Stimulated activated CD8-positive, alpha-beta memory T cell treated with anti-CD3 and anti-CD28 coated beads, Interleukin-15, amount 100 ng/mL, for 1 hour (primary cell): ENCODE data around the gene ATP2C2.
"Not testable (repeated sequence)": the region's sequence is repeated elsewhere in the genome, so short reads cannot be mapped to it uniquely, and the experiment has no call there.

Experiments
- DNase-seq: peaks from one replicate; pipeline ENCODE4 v3.0.0-alpha.2; 2020; ENCODE audit warnings: low read depth

The ATP2C2 gene

DNA sequence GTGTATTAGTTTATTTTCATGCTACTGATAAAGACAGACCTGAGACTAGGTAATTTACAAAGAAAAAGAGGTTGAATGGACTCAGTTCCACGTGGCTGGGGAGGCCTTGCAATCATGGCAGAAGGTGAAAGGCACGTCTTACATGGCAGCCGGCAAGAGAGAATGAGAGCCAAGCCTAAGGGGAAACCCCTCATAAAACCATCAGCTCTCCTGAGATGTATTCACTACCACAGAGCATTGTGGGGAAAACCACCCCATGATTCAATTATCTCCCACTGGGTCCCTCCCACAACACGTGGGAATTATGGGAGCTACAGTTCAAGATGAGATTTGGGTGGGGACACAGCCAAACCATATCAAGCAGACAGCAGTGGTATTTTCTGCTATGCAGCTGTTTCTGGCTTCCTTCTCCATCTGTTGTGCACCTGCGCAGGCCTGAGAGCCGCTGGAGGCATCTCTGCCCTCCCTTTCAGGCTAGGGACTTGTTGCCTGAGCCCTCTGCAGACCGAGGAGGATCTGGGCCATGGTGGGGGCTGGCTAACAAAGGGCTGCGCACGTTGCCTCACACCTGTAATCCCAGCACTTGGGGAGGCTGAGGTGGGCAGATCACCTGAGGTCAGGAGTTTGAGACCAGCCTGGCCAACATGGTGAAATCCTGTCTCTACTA is 82.8 kb downstream of the ATP2C2 start:
- DNase-seq, result not testable (repeated sequence)

GRCh38 chr16:84451781-84452180 is 83.4 kb downstream of the ATP2C2 start:
- DNase-seq, result no peak

GRCh38 chr16:84453061-84453752 is 84.9 kb downstream of the ATP2C2 start:
- DNase-seq, result no peak

DNA sequence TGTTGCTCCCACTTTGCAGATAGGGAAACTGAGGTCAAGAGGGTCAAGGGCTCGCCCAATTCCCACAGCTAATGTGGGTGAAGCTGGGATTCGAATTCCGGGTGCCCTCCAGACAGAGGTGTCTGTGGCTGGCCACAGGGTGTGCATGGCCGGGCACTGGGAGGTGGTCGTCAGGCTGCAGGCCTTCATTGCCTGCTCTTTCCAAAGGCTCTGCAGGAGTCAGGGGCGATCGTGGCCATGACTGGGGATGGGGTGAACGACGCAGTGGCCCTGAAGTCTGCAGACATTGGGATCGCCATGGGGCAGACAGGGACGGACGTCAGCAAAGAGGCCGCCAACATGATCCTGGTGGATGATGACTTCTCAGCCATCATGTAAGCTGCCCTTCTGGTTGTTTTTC is 86.3 kb downstream of the ATP2C2 start:
- no peak for DNase-seq

DNA sequence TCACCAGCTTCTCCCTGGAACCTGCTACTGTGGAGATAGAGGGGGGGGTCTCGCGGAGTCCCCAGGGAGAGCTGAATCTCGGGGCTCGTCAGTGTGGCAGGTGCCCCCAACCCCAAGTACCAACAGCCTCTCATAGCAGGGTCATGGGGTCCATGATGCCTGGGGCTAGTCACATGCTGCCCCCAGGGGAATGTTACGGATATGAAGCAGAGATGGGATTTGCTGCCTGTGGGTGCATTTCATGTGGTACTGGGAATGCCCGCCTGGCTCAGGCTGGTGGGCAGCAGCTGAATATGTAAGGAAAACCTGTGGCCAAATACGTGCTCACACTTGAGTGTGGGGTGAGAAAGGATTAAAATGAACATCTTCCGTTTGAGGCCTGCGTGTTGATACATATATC is 86.7 kb downstream of the ATP2C2 start:
- DNase-seq, result no peak

- DNase-seq, result no peak
Measured at GRCh38 chr16:84458606-84459532, 90.5 kb downstream of the ATP2C2 start.

DNA sequence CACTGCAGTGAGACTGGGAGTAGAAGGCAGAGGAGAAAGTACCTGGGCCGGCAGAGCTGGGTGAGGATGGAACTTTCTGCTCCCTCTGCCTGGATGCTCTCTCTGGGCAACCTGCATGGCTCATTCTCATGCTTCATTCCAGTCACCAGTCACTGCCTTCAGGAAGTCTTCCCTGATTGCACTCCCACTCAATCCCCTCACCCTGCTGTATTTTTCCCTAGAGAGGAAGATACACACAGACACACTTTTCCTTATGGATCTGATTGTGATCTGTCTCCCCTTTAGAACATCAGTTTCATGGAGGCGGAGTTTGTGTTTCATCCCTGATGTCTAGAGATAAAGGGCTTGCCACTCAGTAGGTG is 91.2 kb downstream of the ATP2C2 start:
- DNase-seq, result no peak

DNA sequence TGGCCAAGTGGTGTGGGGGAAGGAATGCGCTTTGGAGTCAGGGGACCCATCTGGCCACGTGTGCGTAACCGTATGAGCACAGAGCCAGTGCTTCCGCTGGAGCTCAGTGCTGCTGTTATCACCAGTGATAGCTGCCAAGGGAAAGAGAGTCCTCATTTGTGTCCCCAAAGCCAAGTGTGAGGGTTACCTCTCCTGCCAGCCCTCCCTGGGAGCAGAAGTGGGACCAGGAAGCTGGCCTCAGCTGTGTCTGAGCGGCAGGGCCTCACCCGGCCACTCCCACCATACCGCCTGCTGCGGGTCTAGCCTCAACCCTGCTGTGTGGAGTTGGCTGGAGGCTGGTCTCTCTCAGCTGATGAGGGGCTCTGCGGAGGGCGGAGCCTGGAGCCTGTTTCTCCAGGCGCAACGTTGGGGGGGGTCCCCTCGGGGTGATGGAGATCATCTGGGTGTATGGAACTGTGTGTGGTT is 91.6 kb downstream of the ATP2C2 start:
- DNase-seq, result no peak

DNA sequence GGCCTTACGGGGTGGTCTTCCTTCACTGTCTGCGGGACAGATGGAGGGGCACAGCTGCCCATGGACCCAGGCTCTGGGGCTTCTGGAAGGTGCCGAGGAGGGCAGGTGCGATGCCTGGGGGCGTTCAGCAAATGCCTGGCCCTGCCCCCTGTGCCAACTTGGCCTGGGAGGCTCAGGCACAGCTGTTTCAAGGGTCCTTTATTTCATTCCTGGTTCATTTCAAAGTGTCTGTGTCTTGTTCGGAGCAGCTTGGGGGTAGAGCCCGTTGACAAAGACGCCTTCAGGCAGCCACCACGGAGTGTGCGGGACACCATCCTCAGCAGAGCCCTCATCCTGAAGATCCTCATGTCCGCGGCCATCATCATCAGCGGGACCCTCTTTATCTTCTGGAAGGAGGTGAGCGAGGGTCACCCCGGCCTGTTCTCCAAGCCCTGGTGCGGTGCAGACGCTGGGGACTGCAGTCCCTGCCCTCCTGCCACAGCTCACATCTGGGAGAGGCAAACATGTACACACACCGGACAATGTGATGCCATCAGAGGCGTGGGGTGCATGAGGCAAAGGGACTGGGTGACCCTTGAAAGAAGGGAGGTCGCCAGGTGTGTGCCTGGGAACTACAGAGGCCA is 92.2 kb downstream of the ATP2C2 start:
- no peak for DNase-seq

DNA sequence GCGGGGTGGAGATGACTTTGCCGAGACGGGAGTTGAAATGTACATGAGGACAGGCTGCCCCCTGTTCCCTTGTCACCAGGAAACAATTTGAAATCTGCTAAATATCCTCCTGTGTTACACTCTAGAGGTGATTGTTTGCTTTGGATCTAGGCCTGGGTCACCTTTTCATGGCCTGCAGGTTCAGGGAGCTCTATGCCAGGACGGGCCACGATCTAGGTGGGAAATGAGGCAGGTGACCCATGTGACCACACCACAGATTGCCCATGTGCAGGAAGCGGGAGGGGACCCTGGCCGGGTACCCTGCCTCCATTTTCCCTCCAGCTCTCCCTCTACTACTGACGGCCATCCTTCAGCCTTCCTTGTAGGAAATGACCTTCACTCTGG is 92.7 kb downstream of the ATP2C2 start:
- no peak for DNase-seq

DNA sequence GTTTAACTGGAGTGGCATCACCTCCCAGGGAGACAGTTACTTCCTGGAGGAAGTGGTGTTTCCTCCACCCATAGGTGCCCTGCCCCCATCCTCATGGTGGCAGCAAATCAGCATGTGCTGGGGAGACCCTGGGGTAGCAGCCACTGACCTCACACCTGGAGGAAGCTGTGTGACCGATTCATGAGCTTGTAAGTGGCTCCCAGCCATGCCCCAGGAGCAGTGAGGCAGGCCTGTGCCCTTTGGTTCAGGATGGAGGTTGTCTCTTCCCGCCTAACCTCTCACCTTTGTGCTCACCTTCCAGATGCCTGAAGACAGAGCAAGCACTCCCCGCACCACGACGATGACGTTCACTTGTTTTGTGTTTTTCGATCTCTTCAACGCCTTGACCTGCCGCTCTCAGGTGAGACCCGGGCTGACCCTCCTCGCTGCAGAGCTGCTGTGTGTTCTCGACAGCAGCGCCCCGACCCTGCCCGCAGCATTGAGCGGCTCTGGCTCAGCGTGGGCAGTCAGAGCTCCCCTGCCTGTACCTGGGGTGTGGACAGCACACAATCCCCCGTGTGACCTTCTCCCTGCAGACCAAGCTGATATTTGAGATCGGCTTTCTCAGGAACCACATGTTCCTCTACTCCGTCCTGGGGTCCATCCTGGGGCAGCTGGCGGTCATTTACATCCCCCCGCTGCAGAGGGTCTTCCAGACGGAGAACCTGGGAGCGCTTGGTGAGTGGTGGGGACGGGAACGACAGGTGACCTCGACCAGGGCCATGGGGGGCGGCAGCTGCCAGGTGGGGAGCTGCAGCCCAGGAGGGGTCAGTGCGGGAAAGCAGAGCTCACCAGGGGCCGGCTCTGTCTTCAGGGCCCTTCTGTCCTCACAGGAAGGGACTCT is 93.3 kb downstream of the ATP2C2 start:
- DNase-seq, result no peak

DNA sequence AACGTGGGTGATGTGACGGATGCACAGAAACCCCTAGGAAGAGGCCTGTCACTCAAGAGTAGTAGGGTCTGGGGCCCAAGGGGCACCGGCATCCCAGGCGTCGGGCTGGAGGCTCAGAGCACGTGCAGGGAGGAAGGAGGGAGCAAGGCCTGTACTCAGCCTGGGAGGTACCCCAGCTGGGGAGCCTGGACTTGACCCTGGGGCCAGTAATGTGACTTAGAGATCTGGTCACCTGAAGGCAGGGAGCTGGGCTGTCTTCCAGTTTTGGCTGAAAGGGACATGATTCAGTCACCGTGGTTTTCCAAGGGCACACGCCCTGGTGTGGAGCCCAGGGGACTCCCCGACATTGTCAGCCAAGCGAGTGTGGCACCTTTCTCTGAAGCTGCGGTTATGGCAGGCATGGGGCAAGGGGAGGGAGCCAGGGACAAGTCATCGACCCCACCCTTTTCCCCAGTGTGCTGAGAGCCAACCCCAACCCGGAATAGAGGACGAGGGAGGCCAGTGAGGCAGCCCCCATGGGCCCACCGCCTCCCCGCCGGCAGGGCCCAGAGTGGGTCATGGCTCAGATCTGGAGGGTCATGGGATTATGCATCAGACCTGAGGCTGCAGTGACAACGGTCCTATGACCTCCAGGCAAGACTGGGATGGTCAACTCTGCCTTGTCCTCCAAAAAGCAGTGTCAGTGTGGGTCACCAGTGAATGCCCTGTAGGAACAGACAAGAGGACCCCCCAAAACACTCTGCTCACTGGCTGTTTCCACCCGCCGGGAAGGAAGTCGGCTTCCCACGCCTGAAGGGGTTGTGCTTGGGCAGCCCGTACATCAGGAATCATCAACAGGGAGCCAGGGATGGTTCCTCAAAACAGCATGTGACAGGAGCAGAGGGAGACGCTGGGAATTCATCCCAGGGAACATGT is 94.2 kb downstream of the ATP2C2 start:
- no peak for DNase-seq

DNA sequence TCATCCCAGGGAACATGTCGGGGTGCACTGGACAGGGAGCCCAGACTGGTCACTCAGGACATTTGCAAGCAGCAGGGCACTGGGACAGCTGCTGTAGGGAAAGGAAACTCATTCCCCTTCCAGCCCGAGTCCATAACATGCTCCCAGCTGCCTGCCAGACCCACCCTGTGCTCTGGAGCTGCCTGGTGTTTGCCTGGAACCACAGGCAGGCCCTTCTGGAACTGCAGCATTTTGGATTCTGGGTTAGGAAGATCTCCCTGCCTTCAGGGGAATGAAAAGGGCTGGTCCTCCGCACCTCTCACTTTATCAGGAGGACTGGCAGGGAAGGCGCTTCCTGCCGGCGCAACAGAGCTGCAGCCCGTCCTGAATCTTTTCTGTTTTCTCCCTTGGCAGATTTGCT is 94.9 kb downstream of the ATP2C2 start:
- no peak for DNase-seq

DNA sequence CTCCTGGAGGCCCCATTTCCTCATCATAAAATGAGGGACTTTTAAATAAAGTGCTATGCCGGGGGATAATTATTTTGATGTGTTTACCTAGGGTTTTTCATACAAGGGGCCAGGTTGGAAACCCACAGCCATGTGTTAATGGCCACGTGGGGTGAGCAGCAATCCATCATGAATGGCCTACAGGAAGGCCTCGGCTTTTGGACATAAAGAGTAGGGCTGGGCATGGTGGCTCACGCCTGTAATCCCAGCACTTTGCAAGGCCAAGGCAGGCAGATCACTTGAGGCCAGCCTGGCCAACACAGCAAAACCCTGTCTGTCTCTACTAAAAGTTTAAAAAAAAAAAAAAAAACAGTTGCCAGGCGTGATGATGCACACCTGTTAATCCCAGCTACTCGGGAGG is 95.8 kb downstream of the ATP2C2 start:
- no peak for DNase-seq

- no peak for DNase-seq
Measured at GRCh38 chr16:84465154-84465553, 96.8 kb downstream of the ATP2C2 start.

DNA sequence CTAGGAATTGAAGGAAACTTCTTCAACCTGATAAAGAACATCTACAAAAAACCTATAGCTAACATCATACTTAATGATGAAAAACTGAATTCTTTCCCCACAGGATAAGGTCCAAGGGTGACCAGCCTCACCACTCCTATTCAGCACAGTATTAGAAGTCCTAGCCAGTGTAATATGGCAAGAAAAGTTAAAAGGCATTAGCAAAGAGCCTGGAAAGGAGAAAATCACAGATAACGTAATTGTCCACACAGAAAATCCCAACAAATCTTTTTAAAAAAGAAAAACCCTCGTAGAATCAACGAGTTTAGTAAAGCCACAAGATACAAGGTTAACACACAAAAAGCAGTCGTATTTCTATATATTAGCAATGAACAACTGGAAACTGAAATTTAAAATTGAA is 98.4 kb downstream of the ATP2C2 start:
- DNase-seq, result no peak

DNA sequence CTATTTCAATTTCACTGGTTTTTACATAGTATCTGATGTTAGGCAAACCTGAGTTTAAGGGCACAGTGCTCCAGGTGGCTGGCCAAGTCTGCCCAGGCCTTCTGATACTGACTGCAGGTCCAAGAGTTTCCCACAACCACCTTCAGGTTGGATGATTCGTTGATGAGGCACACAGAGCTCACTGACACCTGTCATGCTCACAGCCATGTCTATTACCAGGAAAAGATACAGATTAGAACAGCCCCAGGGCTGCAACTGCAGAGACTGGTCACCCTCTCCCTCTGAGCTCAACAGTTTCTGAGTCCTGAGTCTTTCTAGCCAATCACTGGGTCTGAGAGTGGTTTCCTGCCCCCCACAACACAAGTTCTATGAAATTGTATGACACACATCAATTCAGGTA is 98.9 kb downstream of the ATP2C2 start:
- no peak for DNase-seq

- DNase-seq, result no peak
Measured at GRCh38 chr16:84467709-84468108, 99.4 kb downstream of the ATP2C2 start.

DNA sequence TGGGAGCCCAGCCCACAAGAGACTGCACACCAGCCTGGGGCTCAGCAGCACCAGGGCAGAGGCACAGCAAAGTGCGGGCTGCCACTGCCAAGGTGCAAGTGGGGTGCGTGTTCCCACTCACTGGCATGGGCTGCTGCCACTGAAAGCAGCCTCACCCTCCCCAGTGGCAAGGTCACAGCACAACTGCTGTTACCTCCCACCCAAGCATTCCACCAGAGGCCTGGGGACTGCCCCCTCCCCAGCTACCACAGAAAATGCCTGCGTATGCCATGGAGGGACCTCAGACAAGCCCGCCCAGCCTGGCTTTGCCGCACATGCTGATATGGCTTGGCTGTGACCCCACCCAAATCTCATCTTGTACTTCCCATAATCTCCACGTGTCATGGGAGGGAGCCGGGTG is 103.0 kb downstream of the ATP2C2 start:
- DNase-seq, result no peak

- no peak for DNase-seq
Measured at GRCh38 chr16:84471966-84472365, 103.6 kb downstream of the ATP2C2 start.
